Neural progenitor cell (in vitro differentiated cells): Measurements from ENCODE around the gene TASP1. TPM values are rescaled to one million over a fixed set of nuclear protein-coding genes. Genes with fewer than 3 reads are reported as not detected.

Experiments
- DNase-seq: peaks from one replicate; pipeline ENCODE4 v3.0.0-alpha.2; 2016; ENCODE audit warnings: low spot score
- H2AFZ ChIP-seq: fragments of 200-600 bp; sonication (generic); replicated peaks from 2 replicates; pipeline ENCODE4 v1.6.1; 2016; ENCODE audit warnings: antibody characterized with exemption
- H3F3A ChIP-seq: fragments of 200-600 bp; sonication (generic); 2 replicates; pipeline ENCODE4 v1.6.1; 2016; ENCODE audit warnings: antibody characterized with exemption, low read depth
- H3K27ac ChIP-seq: fragments of 200-600 bp; sonication (generic); 2 replicates; pipeline ENCODE4 v1.5.1; 2016; ENCODE audit warnings: mild to moderate bottlenecking
- H3K27me3 ChIP-seq: fragments of 200-600 bp; sonication (generic); 2 replicates; pipeline ENCODE4 v1.6.1; 2016; ENCODE audit warnings: mild to moderate bottlenecking, moderate library complexity
- H3K36me3 ChIP-seq: fragments of 200-600 bp; sonication (generic); 2 replicates; pipeline ENCODE4 v1.5.1; 2016
- H3K4me1 ChIP-seq: fragments of 200-600 bp; sonication (generic); 2 replicates; pipeline ENCODE4 v1.6.1; 2016; ENCODE audit warnings: mixed run types
- H3K4me2 ChIP-seq: fragments of 200-600 bp; sonication (generic); 2 replicates; pipeline ENCODE4 v1.6.1; 2016
- H3K4me3 ChIP-seq: fragments of 200-600 bp; sonication (generic); 2 replicates; pipeline ENCODE4 v1.5.1; 2016
- H3K79me2 ChIP-seq: fragments of 200-600 bp; sonication (generic); 2 replicates; pipeline ENCODE4 v1.6.1; 2016; ENCODE audit warnings: low read depth
- H3K9ac ChIP-seq: fragments of 200-600 bp; sonication (generic); 2 replicates; pipeline ENCODE4 v1.6.1; 2016
- H3K9me3 ChIP-seq: fragments of 200-600 bp; sonication (generic); 2 replicates; pipeline ENCODE4 v1.5.1; 2016; ENCODE audit warnings: low read depth
- H4K20me1 ChIP-seq: fragments of 200-600 bp; sonication (generic); 2 replicates; pipeline ENCODE4 v1.6.1; 2016; ENCODE audit warnings: low read depth
- H3K27ac Mint-ChIP-seq: 3 replicates; pipeline ENCODE4 v1.8.0; 2021; ENCODE audit warnings: mixed read lengths
- H3K27me3 Mint-ChIP-seq: 2 replicates; pipeline ENCODE4 v1.8.0; 2022; ENCODE audit warnings: low read depth, mild to moderate bottlenecking, inconsistent platforms, moderate library complexity, mixed read lengths; ENCODE audit not compliant: insufficient read depth
- H3K36me3 Mint-ChIP-seq: 3 replicates; pipeline ENCODE4 v1.8.0; 2021; ENCODE audit warnings: mixed read lengths
- H3K4me1 Mint-ChIP-seq: 3 replicates; pipeline ENCODE4 v1.8.0; 2021; ENCODE audit warnings: mixed read lengths
- H3K4me3 Mint-ChIP-seq: 3 replicates; pipeline ENCODE4 v1.8.0; 2021; ENCODE audit warnings: mild to moderate bottlenecking, moderate library complexity, mixed read lengths
- H3K9me3 Mint-ChIP-seq: 3 replicates; pipeline ENCODE4 v1.8.0; 2020; ENCODE audit warnings: mixed read lengths
- EZH2 ChIP-seq: fragments of 200-600 bp; sonication (generic); IDR thresholded peaks from 2 replicates; pipeline ENCODE4 v1.6.1; 2017; ENCODE audit warnings: antibody characterized with exemption, mild to moderate bottlenecking, moderate library complexity
- EZH2phosphoT487 ChIP-seq: fragments of 200-600 bp; sonication (generic); IDR thresholded peaks from 2 replicates; pipeline ENCODE4 v1.6.1; 2017; ENCODE audit warnings: antibody characterized with exemption
- total RNA-seq: library from RNA; depleted of rRNA; stranded (reverse); fragments of >200 nt; gene quantifications from 2 replicates; pipeline ENCODE4 v1.2.3, GENCODE V29; 2015; ENCODE audit warnings: low replicate concordance
- TF ChIP-seq, protein P1 (sequence below): fragments of 200-600 bp; sonication (generic); IDR thresholded peaks from 2 replicates; pipeline ENCODE4 v1.5.1; 2017; ENCODE audit warnings: antibody characterized with exemption, mild to moderate bottlenecking

TASP1 gene
- total RNA-seq, 1 donor from 2014 or later = 9.6 TPM

GRCh38 chr20:13452470-13453124 lies 186.1 kb downstream of the TASP1 start:
- Histone ChIP-seq H3K4me2 (no peak overlapping the region), H3K79me2 (no peaks in the 10 kb centered on the region), H4K20me1 (no peaks in the 10 kb centered on the region), H3K4me1 (no peaks in the 10 kb centered on the region), H3K9ac (no peak overlapping the region), H3K4me3 (no peak overlapping the region), H3F3A (no peaks in the 10 kb centered on the region), H2AFZ (no peak overlapping the region), H3K27ac (no peak overlapping the region), H3K36me3 (no peaks in the 10 kb centered on the region), H3K9me3 (no peaks in the 10 kb centered on the region), H3K27me3 (no peaks in the 10 kb centered on the region)
- Mint-ChIP-seq H3K4me1 (peaks cover 2% of the 10 kb centered on the region), H3K27ac (no peak overlapping the region), H3K27me3 (no peaks in the 10 kb centered on the region), H3K36me3 (peaks cover 4% of the 10 kb centered on the region), H3K9me3 (no peaks in the 10 kb centered on the region), H3K4me3 (no peak overlapping the region)
- DNase-seq = no peak
- TF ChIP-seq EZH2phosphoT487 (no peak), EZH2 (no peak)
- TF ChIP-seq, protein P1, sequence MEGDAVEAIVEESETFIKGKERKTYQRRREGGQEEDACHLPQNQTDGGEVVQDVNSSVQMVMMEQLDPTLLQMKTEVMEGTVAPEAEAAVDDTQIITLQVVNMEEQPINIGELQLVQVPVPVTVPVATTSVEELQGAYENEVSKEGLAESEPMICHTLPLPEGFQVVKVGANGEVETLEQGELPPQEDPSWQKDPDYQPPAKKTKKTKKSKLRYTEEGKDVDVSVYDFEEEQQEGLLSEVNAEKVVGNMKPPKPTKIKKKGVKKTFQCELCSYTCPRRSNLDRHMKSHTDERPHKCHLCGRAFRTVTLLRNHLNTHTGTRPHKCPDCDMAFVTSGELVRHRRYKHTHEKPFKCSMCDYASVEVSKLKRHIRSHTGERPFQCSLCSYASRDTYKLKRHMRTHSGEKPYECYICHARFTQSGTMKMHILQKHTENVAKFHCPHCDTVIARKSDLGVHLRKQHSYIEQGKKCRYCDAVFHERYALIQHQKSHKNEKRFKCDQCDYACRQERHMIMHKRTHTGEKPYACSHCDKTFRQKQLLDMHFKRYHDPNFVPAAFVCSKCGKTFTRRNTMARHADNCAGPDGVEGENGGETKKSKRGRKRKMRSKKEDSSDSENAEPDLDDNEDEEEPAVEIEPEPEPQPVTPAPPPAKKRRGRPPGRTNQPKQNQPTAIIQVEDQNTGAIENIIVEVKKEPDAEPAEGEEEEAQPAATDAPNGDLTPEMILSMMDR = no peak

DNA sequence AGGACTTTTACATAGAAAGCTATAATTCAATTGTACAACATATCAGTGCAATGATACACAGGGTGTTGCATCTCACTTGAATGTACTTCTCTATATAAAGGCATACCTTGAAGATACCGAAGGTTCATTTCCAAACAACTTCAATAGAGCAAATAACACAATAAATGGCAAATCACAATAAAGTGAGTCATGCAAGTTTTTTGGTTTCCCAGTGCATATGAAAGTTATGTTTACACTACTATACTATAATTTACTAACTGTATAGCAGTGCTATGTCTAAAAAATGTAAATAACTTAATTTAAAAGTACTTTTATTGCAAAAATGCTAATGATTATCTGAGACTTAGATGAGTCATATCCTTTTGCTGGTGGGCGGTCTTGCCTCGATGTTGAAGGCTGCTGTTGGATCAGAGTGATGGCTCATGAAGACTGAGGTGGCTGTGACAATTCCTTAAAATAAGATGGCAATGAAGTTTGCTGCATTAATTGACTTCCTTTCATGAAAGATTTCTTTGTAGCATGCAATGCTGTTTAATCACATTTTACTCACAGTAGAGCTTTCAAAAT lies 188.8 kb downstream of the TASP1 start:
- Mint-ChIP-seq H3K36me3 (peaks cover 4% of the 10 kb centered on the region), H3K9me3 (no peaks in the 10 kb centered on the region), H3K27me3 (no peaks in the 10 kb centered on the region), H3K4me1 (no peaks in the 10 kb centered on the region), H3K4me3 (no peak overlapping the region), H3K27ac (no peak overlapping the region)
- Histone ChIP-seq H3K4me2 (no peak overlapping the region), H3K9ac (no peak overlapping the region), H3K4me1 (no peaks in the 10 kb centered on the region), H3F3A (no peaks in the 10 kb centered on the region), H3K27me3 (no peaks in the 10 kb centered on the region), H3K4me3 (no peak overlapping the region), H3K36me3 (no peaks in the 10 kb centered on the region), H3K9me3 (no peaks in the 10 kb centered on the region), H3K79me2 (no peaks in the 10 kb centered on the region), H4K20me1 (no peaks in the 10 kb centered on the region), H3K27ac (no peak overlapping the region), H2AFZ (no peak overlapping the region)
- DNase-seq = no peak
- TF ChIP-seq EZH2phosphoT487 (no peak), EZH2 (no peak)
- TF ChIP-seq, protein P1 = no peak

GRCh38 chr20:13447385-13448180 lies 191.1 kb downstream of the TASP1 start:
- Histone ChIP-seq H3K36me3 (no peaks in the 10 kb centered on the region), H3F3A (no peaks in the 10 kb centered on the region), H3K27ac (no peak overlapping the region), H3K4me3 (no peak overlapping the region), H3K79me2 (no peaks in the 10 kb centered on the region), H3K4me1 (no peaks in the 10 kb centered on the region), H3K9me3 (no peaks in the 10 kb centered on the region), H4K20me1 (no peaks in the 10 kb centered on the region), H3K9ac (no peak overlapping the region), H3K4me2 (no peak overlapping the region), H2AFZ (no peak overlapping the region), H3K27me3 (no peaks in the 10 kb centered on the region)
- Mint-ChIP-seq H3K27ac (no peak overlapping the region), H3K4me1 (no peaks in the 10 kb centered on the region), H3K4me3 (no peak overlapping the region), H3K36me3 (peaks cover 4% of the 10 kb centered on the region), H3K9me3 (no peaks in the 10 kb centered on the region), H3K27me3 (no peaks in the 10 kb centered on the region)
- DNase-seq = no peak
- TF ChIP-seq, protein P1 = no peak
- TF ChIP-seq EZH2phosphoT487 = no peak
- TF ChIP-seq EZH2 = no peak
